GM12878 (cell line): ENCODE data around the gene ADAM21. TPM values are rescaled to one million over a fixed set of nuclear protein-coding genes. Genes with fewer than 3 reads are reported as not detected.

Source experiments
- ATAC-seq: fragments of 200-7000 bp; cut with Tn5 transposase; 3 replicates; pipeline ENCODE4 v1.9.1; 2020; ENCODE audit warnings: mild to moderate bottlenecking, moderate library complexity
- BruUV-seq: library from RNA; stranded (reverse); fragments of 400-500 nt; replicated peaks from 2 replicates; lab custom pipeline; 2021; lab: Mats Ljungman, UMichigan
- CTCF ChIA-PET: fragments of 300-600 bp; sonication (Branson Sonifier 250); formaldehyde crosslinking; extraction: SDS; loops from one replicate; lab custom pipeline; 2021; ENCODE audit warnings: inconsistent platforms; lab: Yijun Ruan, JAX
- POLR2A ChIA-PET: fragments of 350-600 bp; formaldehyde crosslinking; extraction: SDS; loops from one replicate; lab custom pipeline; 2021; ENCODE audit warnings: inconsistent platforms; lab: Charles Lee
- RAD21 ChIA-PET: fragments of 300-600 bp; sonication (Branson Sonifier 250); formaldehyde crosslinking; loops from one replicate; lab custom pipeline; 2023; ENCODE audit warnings: antibody characterized with exemption; ENCODE audit not compliant: unreplicated experiment; lab: Charles Lee
- SMC1A ChIA-PET: fragments of 300-600 bp; sonication (Branson Sonifier 250); formaldehyde crosslinking; loops from one replicate; lab custom pipeline; 2023; ENCODE audit not compliant: unreplicated experiment, uncharacterized antibody; lab: Charles Lee
- DNase-seq: peaks from one replicate; pipeline ENCODE4 v3.0.0-alpha.2; 2011; ENCODE audit warnings: low read depth, low spot score
- FAIRE-seq: peaks from 3 replicates; lab custom pipeline; 2011; peaks lifted over from hg19 to GRCh38; lab: Jason Lieb, UNC
- H2AFZ ChIP-seq: 2 replicates; pipeline ENCODE4 v1.6.0; 2011; ENCODE audit warnings: low read depth, low read length, control low read depth; ENCODE audit not compliant: control insufficient read depth
- H3K27ac ChIP-seq: 2 replicates; pipeline ENCODE4 v1.5.1; 2011; ENCODE audit warnings: control low read depth; ENCODE audit not compliant: control insufficient read depth, insufficient read depth
- H3K27me3 ChIP-seq, 2 experiments: replicated peaks in 1 of 2; 2 replicates each; pipeline versions ENCODE4 v1.6.0 to v1.6.1; 2011; ENCODE audit warnings: low read length in 1 of 2; ENCODE audit not compliant: control insufficient read depth in 2 of 2, insufficient read depth in 2 of 2
- H3K36me3 ChIP-seq, 2 experiments: 2 replicates each; pipeline ENCODE4 v1.5.1; 2011; ENCODE audit warnings: low read length in 1 of 2; ENCODE audit not compliant: control insufficient read depth in 2 of 2, insufficient read depth in 2 of 2
- H3K4me1 ChIP-seq: 2 replicates; pipeline ENCODE4 v1.6.1; 2011; ENCODE audit warnings: mild to moderate bottlenecking, low read length, moderate library complexity, mixed read lengths; ENCODE audit not compliant: control insufficient read depth, insufficient read depth
- H3K4me2 ChIP-seq: 2 replicates; pipeline ENCODE4 v1.6.0; 2011; ENCODE audit warnings: control low read depth; ENCODE audit not compliant: control insufficient read depth, insufficient read depth
- H3K4me3 ChIP-seq: fragments of 200-600 bp; sonication (generic); 2 replicates; pipeline ENCODE4 v1.5.1; 2016
- H3K79me2 ChIP-seq: 2 replicates; pipeline ENCODE4 v1.6.0; 2011; ENCODE audit warnings: low read length; ENCODE audit not compliant: control insufficient read depth, insufficient read depth
- H3K9ac ChIP-seq: 2 replicates; pipeline ENCODE4 v1.8.0; 2011; ENCODE audit warnings: low read length, control low read depth, mixed read lengths; ENCODE audit not compliant: control insufficient read depth, insufficient read depth
- H3K9me3 ChIP-seq: replicated peaks from 3 replicates; pipeline ENCODE4 v1.5.1; 2011; ENCODE audit warnings: mild to moderate bottlenecking, low read length; ENCODE audit not compliant: control insufficient read depth, insufficient read depth
- H4K20me1 ChIP-seq: 2 replicates; pipeline ENCODE4 v1.6.0; 2011; ENCODE audit not compliant: control insufficient read depth, insufficient read depth
- ATF3 ChIP-seq: IDR thresholded peaks from 2 replicates; pipeline ENCODE4 v1.6.1; 2011; ENCODE audit warnings: low read depth, mild to moderate bottlenecking, low read length, moderate library complexity, borderline replicate concordance; ENCODE audit errors: extremely low read depth
- BCL11A ChIP-seq: IDR thresholded peaks from 2 replicates; pipeline ENCODE4 v1.6.1; 2011; ENCODE audit warnings: low read depth, low read length
- CBFB ChIP-seq: IDR thresholded peaks from 2 replicates; pipeline ENCODE4 v1.6.1; 2016; ENCODE audit warnings: antibody characterized with exemption, low read depth
- CTCF ChIP-seq, 3 experiments: IDR thresholded peaks in 2 of 3; conservative IDR thresholded peaks in 1 of 3; 2 replicates each; pipeline ENCODE4 v1.5.1; 2011; ENCODE audit warnings: low read depth in 3 of 3, low read length in 3 of 3, mild to moderate bottlenecking in 3 of 3, control low read depth in 2 of 3, moderate library complexity in 2 of 3, inconsistent platforms in 1 of 3, mixed read lengths in 1 of 3; ENCODE audit not compliant: control insufficient read depth in 2 of 3, insufficient read depth in 1 of 3; ENCODE audit errors: extremely low read depth in 1 of 3
- FOXM1 ChIP-seq: IDR thresholded peaks from 2 replicates; pipeline ENCODE4 v1.6.1; 2012; ENCODE audit warnings: low read depth, mild to moderate bottlenecking, inconsistent platforms, low read length, moderate library complexity
- HDAC2 ChIP-seq: fragments of 200-600 bp; sonication (generic); IDR thresholded peaks from 2 replicates; pipeline ENCODE4 v1.6.1; 2017
- HDGF ChIP-seq: fragments of 450-650 bp; IDR thresholded peaks from 2 replicates; pipeline ENCODE4 v1.6.1; 2016; ENCODE audit warnings: antibody characterized with exemption
- JUNB ChIP-seq: IDR thresholded peaks from 2 replicates; pipeline ENCODE4 v1.6.1; 2016; ENCODE audit warnings: antibody characterized with exemption, mild to moderate bottlenecking
- MEF2B ChIP-seq: fragments of 450-650 bp; IDR thresholded peaks from 2 replicates; pipeline ENCODE4 v1.6.1; 2018; ENCODE audit warnings: mild to moderate bottlenecking, moderate library complexity; ENCODE audit not compliant: partially characterized antibody, poor library complexity, severe bottlenecking
- RB1 ChIP-seq: fragments of 450-650 bp; formaldehyde crosslinking; IDR thresholded peaks from 2 replicates; pipeline ENCODE4 v1.6.1; 2017; ENCODE audit warnings: mild to moderate bottlenecking, borderline replicate concordance
- SIX5 ChIP-seq: IDR thresholded peaks from 2 replicates; pipeline ENCODE4 v1.6.1; 2011; ENCODE audit warnings: mild to moderate bottlenecking, low read depth, low read length, moderate library complexity; ENCODE audit not compliant: severe bottlenecking
- SUZ12 ChIP-seq: fragments of 200-600 bp; sonication (generic); IDR thresholded peaks from one replicate; pipeline ENCODE4 v1.6.1; 2018; ENCODE audit warnings: antibody characterized with exemption, mild to moderate bottlenecking; ENCODE audit not compliant: unreplicated experiment
- TAF1 ChIP-seq: IDR thresholded peaks from 2 replicates; pipeline ENCODE4 v1.6.1; 2011; ENCODE audit warnings: mild to moderate bottlenecking, low read depth, low read length, borderline replicate concordance
- YY1 ChIP-seq: IDR thresholded peaks from 2 replicates; pipeline ENCODE4 v1.6.1; 2011; ENCODE audit warnings: low read depth, mild to moderate bottlenecking, low read length
- WGBS: methylation state at CpG from one replicate; pipeline ENCODE4 v1.1.6; 2016; ENCODE audit warnings: low lambda C conversion rate; ENCODE audit not compliant: insufficient replicate concordance, insufficient coverage; ENCODE audit errors: missing lambda C conversion rate; 5-methylcytosine and 5-hydroxymethylcytosine counted together
- in situ Hi-C: fragments of 300-500 bp; cut with MboI; formaldehyde crosslinking; loops from 9 replicates; pipeline ENCODE4 v1.14.3; 2018; ENCODE audit warnings: mixed read lengths
- intact Hi-C: fragments of 100-400 bp; cut with micrococcal nuclease; formaldehyde crosslinking; loops from one replicate; pipeline ENCODE4 v1.14.2; 2022; ENCODE audit not compliant: unreplicated experiment
- polyA plus RNA-seq, 11 experiments: library from polyadenylated mRNA; depleted of rRNA in 4 of 11; unstranded in 6 of 11; stranded (reverse) in 5 of 11; fragments of >200 nt; fragmentation: Nextera tagmentation in 4 of 11; fragmentation: Illumina TruSeq in 1 of 11; extraction: Ambion mirVana in 4 of 11; extraction: Trizol in 1 of 11; gene quantifications; 1 replicate in 1 of 11; 2 replicates in 10 of 11; pipeline versions ENCODE4 v1.2.1 to v1.2.3, GENCODE V29; 2011 to 2016; ENCODE audit warnings: inconsistent platforms in 2 of 11, missing spikeins in 2 of 11, low read depth in 1 of 11
- total RNA-seq, 4 experiments: library from RNA; depleted of rRNA in 3 of 4; stranded (reverse); fragments of >200 nt in 3 of 4; fragmentation: Illumina TruSeq in 1 of 4; extraction: Trizol in 1 of 4; gene quantifications; 2 replicates each; pipeline versions ENCODE4 v1.2.1 to v1.2.3, GENCODE V29; 2013 to 2021
- TF ChIP-seq, protein P1 (sequence below): IDR thresholded peaks from 2 replicates; pipeline ENCODE4 v1.6.1; 2011; ENCODE audit warnings: borderline replicate concordance, low read depth, mild to moderate bottlenecking, moderate library complexity, low read length; ENCODE audit not compliant: insufficient read depth, poor library complexity, severe bottlenecking
- TF ChIP-seq, protein P2 (sequence below): IDR thresholded peaks from 2 replicates; pipeline ENCODE4 v1.6.1; 2011; ENCODE audit warnings: borderline replicate concordance, low read depth, mild to moderate bottlenecking, moderate library complexity, mixed read lengths, low read length; ENCODE audit not compliant: insufficient read depth; ENCODE audit errors: extremely low read length

The ADAM21 gene
- total and polyA plus RNA-seq, 10 of the 15 experiments (the other 5 are each of a cell fraction or from before 2014, with no cell fraction given), result 0.04 to 0.16 (median 0.13) TPM; not detected in 1

DNA sequence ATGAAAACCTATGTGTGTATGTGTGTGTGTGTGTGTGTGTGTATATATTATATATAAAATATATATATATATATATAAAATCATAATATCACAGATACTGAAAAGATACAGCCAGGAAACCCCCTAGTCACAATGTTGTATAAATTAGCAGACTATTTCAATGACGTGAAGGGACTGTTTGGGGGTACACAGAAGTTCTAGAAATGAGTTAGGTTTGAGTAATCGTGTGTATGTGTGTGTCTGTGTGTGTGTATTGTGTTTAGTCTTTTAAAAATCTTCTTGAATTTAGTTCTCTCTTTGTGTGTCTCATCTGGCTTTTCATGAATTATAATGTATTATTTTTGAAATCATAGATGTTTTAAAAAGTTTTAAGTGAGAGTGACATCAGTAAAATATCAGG lies 21.9 kb downstream of the ADAM21 start:
- no TSS peak for BruUV-seq
- ATAC-seq, result peak; percentile 57
- 3% methylated on average over 2 of the region's 2 CpGs for WGBS
- H3K79me2 ChIP-seq, result no peaks in the 10 kb centered on the region
- ChIA-PET SMC1A (interaction anchor here (0.9 to 1.6 kb wide), 3 partner anchors 10 to 88 kb away, joined by 3 to 4 read pairs (median 3); no protein-coding TSS in a partner anchor), POLR2A (no interaction called here), CTCF (interaction anchor here (1.2 kb wide), 1 partner anchor 656 kb away, joined by 3 read pairs; no protein-coding TSS in a partner anchor), RAD21 (interaction anchor here (0.9 to 1.2 kb wide), 2 partner anchors 60 to 336 kb away, joined by 3 to 4 read pairs; partner anchors contain the start of gene MAP3K9)
- H3K4me3 ChIP-seq, result no peak overlapping the region
- in situ Hi-C loops (no loop called here), intact Hi-C loops (loop anchor here (5.0 kb wide), 1 partner anchor 57 kb away; the partner anchor contains the start of gene SYNJ2BP)
- H3K27me3 ChIP-seq, result no peaks in the 10 kb centered on the region
- no peak for FAIRE-seq
- no peak for DNase-seq
- H3K4me1 ChIP-seq, result peaks cover 4% of the 10 kb centered on the region; the same call in 1 of the 2 replicates
- H3K4me2 ChIP-seq, result no peak overlapping the region
- H3K9ac ChIP-seq, result no peak overlapping the region
- H3K9me3 ChIP-seq, result no peaks in the 10 kb centered on the region
- no peaks in the 10 kb centered on the region for H4K20me1 ChIP-seq
- H3K27ac ChIP-seq, result no peak overlapping the region
- H2AFZ ChIP-seq, result no peak overlapping the region
- H3K36me3 ChIP-seq, result no peaks in the 10 kb centered on the region
- TF ChIP-seq TAF1 (no peak), CTCF (IDR thresholded peaks at IDR 0.05 in 2 of 3, conservative IDR thresholded peaks at IDR 0.05 in 1 of 3; ENCODE audit: control insufficient read depth in 2 of 3, extremely low read depth in 1 of 3, insufficient read depth in 1 of 3, low read depth in 3 of 3, low read length in 3 of 3) (no peak), HDAC2 (no peak), JUNB (peak; percentile 91), BCL11A (peak; percentile 47; the same call in 1 of the 2 replicates), HDGF (no peak), ATF3 (no peak), SIX5 (no peak), RB1 (no peak), MEF2B (no peak), YY1 (no peak), CBFB (no peak), SUZ12 (no peak), FOXM1 (peak; percentile 34; the same call in 1 of the 2 replicates)
- TF ChIP-seq, protein P1, sequence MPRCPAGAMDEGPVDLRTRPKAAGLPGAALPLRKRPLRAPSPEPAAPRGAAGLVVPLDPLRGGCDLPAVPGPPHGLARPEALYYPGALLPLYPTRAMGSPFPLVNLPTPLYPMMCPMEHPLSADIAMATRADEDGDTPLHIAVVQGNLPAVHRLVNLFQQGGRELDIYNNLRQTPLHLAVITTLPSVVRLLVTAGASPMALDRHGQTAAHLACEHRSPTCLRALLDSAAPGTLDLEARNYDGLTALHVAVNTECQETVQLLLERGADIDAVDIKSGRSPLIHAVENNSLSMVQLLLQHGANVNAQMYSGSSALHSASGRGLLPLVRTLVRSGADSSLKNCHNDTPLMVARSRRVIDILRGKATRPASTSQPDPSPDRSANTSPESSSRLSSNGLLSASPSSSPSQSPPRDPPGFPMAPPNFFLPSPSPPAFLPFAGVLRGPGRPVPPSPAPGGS, result peak; percentile 27
- TF ChIP-seq, protein P2, sequence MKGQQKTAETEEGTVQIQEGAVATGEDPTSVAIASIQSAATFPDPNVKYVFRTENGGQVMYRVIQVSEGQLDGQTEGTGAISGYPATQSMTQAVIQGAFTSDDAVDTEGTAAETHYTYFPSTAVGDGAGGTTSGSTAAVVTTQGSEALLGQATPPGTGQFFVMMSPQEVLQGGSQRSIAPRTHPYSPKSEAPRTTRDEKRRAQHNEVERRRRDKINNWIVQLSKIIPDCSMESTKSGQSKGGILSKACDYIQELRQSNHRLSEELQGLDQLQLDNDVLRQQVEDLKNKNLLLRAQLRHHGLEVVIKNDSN, result no peak
